ENCODE results near the gene PRR23B.
"Not testable (repeated sequence)": the region's sequence is repeated elsewhere in the genome, so short reads cannot be mapped to it uniquely, and the experiment has no call there.

PRR23B gene

DNA sequence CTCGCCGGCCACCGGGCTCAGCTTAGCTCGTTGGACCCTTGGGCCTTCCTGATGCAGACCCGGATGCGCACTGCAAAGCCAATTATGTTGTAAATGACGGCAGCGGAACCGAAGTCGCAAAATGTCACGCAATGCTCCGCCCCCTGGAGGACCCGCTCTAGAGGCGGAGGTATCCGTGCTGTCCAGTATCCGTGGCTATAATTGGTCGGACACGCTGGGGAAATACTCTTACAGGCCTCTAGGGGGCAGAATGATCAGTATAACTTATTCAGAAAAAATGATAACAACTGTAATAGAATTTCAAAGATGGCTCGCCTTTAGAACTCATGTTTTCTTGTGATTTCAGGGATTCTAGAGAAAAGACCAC, at the start of gene PRR23B:
Gene PRR23B, minus strand, starts transcription at position 59 of the 367 bp plus-strand sequence. CDS start 265 bp downstream, outside the sequence.
- DNase-seq (ENCODE audit: low spot score): no peak

GRCh38 chr3:139062918-139063317, 42.2 kb upstream of the PRR23B start:
- DNase-seq (ENCODE audit: low spot score): no peak

DNA sequence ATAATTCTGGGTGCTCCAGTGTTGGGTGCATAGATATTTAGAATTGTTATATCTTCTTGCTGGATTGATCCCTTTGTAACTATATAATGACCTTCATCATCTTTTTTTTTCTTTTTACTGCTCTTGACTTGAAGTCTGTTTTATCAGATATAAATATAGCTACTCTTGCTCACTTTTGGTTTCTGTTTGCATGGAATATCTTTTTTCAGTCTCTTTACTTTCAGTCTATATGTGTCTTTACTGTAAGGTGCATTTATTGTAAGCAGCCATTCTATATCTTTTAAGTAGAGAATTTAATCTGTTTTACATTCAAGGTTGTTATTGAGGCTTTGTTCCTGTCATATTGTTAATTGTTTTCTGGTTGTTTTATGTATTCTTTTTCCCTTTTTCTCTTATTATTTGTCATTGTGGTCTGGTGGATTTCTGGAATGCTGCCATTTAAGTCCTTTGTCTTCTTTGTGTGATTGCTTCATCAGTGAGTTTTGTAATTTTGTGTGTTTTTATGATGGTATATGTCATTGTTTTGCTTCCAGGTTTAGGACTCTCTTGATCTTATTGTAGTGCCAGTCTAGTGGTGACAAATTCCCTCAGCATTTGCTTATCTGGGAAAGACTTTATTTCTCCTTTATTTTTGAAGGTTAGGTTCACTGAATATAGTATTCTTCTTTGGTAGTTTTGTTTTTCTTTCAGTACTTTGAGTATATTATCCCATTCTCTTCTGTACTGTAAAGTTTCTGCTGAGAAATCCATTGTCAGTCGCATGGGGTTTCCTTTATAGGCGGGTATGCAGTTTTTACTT, 32.3 kb upstream of the PRR23B start:
- no peak for DNase-seq (ENCODE audit: low spot score)

- no peak for DNase-seq (ENCODE audit: low spot score)
These were observed 23.9 kb upstream of the PRR23B start, which contains the start of gene PRR23C for GRCh38 chr3:139044366-139045210. Gene PRR23C (minus strand): TSS chr3:139044892. CDS start chr3:139044620, 272 bp downstream.

- DNase-seq (ENCODE audit: low spot score): no peak
These were observed 23.0 kb upstream of the PRR23B start for GRCh38 chr3:139043554-139044365.

DNA sequence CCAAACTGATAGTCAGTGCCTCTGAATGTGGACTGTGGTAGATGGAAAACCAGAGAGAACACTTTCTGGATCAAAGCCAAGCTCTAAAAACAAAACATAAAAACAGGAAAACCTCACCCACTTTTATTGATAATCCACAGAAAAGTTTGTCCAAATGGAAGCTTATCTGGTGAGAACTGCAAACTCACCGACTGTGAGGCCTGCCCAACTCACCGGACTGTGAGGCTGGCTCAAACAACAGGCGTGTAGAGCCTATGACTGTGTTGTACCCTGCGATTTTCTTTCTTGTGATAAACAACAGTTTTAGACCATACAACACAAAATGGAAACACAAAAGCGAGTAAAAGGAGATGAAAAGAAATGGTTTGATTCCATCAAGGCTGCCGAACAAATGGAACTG, 16.8 kb upstream of the PRR23B start:
- DNase-seq (ENCODE audit: low spot score): no peak

DNA sequence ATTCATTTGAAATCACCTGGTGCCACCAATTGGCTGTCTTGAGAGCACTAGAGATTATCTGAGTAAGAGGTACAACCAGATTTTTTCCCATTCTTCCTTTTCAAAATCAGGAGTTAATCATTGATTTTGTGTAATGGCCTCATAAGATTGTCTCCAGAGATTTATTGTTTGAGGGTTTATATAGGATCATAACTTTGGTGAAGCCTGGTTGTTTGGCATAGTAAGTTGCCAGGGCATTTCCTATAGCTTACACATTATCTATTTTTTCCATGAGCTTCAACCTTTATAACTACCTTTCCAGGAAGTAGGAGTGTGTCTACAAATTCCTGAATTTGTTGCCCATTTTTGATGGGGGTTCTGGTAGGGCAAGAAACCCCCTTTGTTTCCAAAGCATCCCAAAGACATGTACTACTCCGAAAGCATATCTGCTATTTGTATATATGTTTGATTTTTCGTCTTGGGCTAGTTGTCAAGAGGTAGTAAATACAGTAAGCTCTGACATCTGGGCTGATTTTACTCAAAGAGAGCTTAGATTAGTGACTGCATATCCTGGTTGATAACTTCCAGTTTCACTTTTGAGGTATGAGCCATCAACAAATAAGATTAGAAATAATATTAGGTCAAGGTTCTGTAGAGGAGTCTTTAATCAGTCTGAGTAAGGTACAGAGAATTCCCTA, 11.7 kb upstream of the PRR23B start:
- no peak for DNase-seq (ENCODE audit: low spot score)

GRCh38 chr3:139030576-139030975, 9.8 kb upstream of the PRR23B start:
- not testable (repeated sequence) for DNase-seq (ENCODE audit: low spot score)

DNA sequence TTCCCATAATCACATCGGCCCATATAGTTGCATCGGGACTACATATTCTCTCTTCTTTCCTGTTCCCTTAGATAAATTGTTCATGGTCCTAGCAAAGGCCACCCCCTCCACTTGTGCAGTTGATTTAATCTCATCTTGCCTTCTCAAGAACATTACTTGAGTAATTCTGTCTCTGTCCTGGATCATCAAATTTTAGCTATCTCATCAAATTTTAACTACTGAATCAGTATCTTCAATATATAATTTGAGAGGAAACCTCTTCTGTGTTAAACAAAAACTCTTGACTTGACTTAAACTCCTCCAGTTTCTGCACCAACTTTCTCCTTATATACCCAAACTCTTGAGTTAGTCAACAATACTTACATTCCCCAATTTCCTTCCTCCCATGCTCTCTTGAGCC, 4.2 kb upstream of the PRR23B start:
- no peak for DNase-seq (ENCODE audit: low spot score)

GRCh38 chr3:139020036-139020867, 474 bp downstream of the PRR23B start:
- no peak for DNase-seq (ENCODE audit: low spot score)

DNA sequence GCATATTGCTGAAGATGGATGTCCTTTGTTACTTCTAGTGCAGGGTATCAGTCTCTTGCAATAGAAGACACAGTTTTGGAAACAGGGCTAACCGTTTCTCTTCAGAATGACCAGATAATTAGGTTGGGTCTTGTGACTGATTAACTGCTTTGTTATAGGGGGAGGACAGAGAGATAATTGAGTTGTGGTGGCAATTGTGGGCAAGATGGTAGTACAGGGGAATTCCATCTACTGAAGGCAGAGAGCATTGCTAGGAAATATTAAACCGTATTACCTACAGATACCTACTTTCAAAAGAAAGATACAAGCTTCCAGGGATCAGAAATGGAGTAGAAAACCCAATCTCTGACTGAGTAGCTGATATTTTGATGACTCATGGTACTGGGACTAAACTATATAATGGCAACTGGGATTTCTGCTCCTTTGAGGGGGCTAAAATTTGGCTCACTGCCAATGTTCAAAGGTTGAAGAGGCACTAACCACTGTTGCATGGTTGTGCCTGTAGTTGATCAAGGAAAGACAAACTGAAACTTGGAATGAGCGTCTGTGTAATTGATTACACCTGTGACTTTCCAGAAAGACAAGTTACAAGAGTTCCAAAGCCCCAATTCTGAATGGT, 4.2 kb downstream of the PRR23B start:
- no peak for DNase-seq (ENCODE audit: low spot score)

DNA sequence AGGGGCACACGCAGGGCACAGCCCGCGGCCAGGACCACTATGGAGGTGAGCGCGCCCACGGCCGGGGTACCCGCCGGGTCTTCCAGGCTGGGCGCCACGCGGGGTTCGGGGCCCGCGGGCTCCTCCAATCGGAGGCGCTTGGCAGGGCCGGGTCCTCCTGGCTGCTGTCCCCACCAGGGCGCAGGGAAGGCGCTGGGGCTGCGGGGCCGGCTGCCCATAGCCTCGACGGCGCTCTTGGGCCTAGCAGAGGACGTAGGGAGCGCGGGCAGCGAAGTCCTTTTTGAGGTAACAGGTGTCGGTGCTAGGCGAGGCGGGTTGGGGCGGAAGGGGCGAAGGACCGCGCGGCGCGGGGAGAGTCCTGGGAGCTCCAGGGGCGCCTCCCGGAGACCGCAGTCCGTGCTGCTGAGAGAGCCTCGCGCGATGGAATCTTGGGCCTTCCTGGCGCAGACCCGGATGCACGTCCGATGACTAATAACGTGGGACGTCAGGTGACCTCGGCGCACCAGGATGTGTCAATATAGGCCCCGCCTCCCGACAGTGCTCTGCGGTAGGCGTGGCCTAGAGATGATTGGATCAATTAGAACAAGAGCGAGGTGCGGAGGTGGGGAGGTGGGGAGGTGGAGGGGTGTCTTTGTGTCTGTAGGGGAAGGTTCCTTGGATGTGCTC, 14.5 kb downstream of the PRR23B start, which contains the start of gene PRR23A:
Gene PRR23A, minus strand, starts transcription at position 218 of the 666 bp plus-strand sequence. Its CDS starts 0 bp downstream, at position 218.
- no peak for DNase-seq (ENCODE audit: low spot score)

DNA sequence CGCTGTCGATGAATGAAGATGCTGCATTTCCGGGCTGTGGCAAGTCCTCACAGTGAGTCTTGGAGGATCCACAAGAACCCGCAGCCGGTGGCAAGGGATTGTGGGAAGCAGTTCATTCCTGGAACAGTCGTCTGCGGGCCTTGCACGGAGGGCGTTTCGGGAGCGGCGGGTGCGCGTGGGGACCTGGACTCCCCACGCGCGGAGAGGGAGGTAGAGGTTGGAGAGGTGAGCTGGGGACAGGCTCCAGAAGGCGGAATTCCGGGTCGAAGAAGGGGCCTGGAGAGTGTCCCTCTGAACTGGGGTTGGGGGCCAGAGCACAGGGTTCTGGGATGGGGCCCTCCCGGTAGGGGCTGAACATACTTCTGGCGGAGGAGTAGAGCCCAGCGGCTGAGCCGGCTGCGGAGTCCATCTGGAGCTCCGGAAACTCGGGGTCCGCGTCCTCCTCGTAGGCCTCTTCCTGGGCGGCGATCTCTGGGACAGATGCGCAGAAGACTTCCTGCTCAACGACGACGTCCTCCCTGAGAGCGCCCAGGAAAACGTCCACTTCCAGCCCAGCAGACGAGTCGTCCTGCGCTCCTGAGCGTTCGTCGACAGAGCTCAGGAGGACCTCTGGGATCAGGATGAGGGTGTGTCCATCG, 15.3 kb downstream of the PRR23B start:
- no peak for DNase-seq (ENCODE audit: low spot score)

DNA sequence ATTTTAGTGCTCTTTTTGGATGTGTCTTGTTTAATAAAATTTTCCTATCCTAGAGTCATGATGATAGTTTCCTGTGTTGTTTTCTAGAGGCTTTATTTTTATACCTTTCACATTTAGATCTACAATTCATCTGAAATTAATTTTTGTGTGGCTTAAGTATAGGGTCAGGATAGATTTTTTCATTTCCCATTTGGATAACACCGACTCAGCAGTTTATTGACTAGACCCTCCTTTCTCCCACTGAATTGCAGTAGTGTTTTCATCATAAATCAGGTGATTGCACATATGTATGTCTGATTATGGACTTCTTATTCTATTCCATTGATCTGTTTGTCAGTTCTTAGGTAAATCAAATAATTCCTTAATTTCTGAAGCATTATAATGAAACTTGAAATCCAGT, 25.0 kb downstream of the PRR23B start:
- no peak for DNase-seq (ENCODE audit: low spot score)

DNA sequence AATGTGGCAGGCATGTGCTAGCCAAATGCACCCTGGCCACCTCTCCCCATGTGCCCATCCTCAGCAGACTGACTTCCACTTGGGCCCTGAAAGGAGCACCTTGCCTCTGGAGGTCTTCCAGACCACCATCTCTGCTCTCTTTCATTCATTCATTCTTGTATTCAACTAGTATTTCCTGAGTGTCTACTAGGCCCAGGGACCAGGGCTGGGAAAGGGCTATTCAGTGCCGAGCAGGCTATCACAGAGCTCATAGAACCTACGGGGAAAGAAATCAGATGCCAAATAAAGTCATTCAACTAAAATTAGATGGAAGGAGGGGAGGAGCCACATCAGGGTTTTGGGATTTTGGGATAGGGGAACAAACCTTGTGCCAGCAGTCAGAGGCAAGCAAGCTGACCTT, 33.5 kb downstream of the PRR23B start:
- no peak for DNase-seq (ENCODE audit: low spot score)

DNA sequence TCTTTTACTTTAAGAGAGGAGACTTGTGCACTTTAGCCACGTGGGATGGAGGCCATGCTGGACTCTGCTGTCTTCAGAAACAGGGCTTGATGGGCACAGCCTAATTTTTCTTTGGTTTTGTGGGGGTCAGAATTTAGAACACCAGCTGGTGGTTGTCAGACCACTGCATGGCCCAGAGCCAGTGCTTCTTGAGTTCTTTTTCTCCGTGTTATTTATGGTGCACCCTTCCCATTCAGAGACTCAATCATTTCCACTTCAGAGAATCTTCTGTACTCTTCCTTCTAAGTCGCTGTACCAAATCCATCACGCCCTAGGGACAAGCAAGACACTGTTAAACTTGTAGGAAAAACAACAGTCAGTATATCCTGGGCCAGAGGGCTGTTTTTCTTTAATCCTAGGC, 34.8 kb downstream of the PRR23B start:
- no peak for DNase-seq (ENCODE audit: low spot score)

DNA sequence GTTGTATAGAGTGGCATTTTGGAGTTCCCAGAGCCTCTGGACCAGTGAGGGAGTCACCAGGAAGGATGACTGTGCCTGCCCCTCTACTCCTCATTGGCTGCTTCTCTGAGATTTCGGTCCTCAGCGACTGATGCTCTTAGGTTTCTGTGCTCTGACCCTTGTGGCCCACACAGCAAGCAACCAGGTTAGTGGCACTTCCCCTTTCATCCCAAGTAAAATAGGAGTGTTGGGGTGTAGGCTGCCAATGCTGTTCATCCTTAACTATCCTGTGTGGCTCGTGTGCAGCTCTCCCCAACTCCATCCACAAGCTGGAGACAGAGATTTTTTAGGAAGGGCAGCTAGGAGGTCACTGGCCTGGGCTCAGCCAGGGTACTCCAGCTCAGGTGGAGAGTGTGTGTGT, 35.9 kb downstream of the PRR23B start:
- no peak for DNase-seq (ENCODE audit: low spot score)

- DNase-seq (ENCODE audit: low spot score): no peak
These were observed 44.7 kb downstream of the PRR23B start for GRCh38 chr3:138976047-138976446.

DNA sequence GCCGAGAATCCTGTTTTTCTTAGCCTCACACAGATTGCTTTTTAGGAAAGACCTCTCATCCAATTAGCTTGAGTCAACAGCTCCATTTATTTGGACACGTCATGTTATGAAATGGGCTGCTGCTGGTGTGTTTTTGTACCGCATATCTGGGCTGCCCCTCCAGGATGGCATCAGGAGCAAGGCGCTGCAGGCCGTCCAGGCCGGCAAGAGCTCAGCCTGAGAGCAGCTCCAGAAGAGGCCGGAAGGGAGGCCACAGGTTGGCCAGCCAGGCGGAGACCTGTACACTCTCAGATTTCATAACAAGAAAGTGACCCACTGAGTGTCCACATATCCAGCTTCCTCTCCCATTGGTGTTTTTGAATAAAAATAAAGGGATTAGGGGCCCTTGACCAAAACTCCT, 45.4 kb downstream of the PRR23B start:
- DNase-seq (ENCODE audit: low spot score): no peak

Measured in globus pallidus (tissue), 1 donor.